GM12892 (cell line): ENCODE measurements around the gene KCNG2.

Experiments used
- DNase-seq: peaks from one replicate; pipeline ENCODE4 v3.0.0; 2011; ENCODE audit not compliant: insufficient read length
- FAIRE-seq: peaks from 2 replicates; lab custom pipeline; 2011; peaks lifted over from hg19 to GRCh38; lab: Jason Lieb, UNC
- POLR2A ChIP-seq: IDR thresholded peaks from 2 replicates; pipeline ENCODE4 v1.6.1; 2011; ENCODE audit warnings: low read depth, low read length, control low read depth
- POLR2AphosphoS5 ChIP-seq: IDR thresholded peaks from 2 replicates; pipeline ENCODE4 v1.6.1; 2011; ENCODE audit warnings: low read depth, low read length, control low read depth
- TAF1 ChIP-seq: IDR thresholded peaks from 2 replicates; pipeline ENCODE4 v1.6.1; 2011; ENCODE audit warnings: low read depth, mild to moderate bottlenecking, control low read depth, low read length, borderline replicate concordance

Gene KCNG2

DNA sequence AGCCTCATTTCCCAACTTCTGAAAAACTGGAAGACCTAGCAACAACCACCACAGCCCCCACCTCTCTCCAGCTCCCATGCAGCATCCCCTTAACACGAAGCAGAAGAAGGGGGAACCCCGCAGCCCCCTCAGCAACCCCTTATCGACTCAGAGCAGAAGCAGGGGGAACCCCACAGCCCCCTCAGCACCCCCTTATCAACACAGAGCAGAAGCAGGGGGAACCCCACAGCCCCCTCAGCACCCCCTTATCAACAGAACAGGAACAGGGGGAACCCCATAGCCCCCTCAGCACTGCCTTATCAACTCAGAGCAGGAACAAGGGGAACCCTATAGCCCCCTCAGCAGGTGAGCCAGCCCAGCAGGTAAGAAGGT, 147.0 kb downstream of the KCNG2 start:
- no peak for FAIRE-seq
- TF ChIP-seq POLR2AphosphoS5 (no peak), TAF1 (no peak), POLR2A (no peak)
- no peak for DNase-seq

- FAIRE-seq (no peak), DNase-seq (no peak)
- no peak; the same call in 1 of the 2 replicates for TF ChIP-seq POLR2A
- TF ChIP-seq POLR2AphosphoS5: no peak
- TF ChIP-seq TAF1: no peak
Observed at GRCh38 chr18:79945118-79946042, 147.6 kb downstream of the KCNG2 start.

DNA sequence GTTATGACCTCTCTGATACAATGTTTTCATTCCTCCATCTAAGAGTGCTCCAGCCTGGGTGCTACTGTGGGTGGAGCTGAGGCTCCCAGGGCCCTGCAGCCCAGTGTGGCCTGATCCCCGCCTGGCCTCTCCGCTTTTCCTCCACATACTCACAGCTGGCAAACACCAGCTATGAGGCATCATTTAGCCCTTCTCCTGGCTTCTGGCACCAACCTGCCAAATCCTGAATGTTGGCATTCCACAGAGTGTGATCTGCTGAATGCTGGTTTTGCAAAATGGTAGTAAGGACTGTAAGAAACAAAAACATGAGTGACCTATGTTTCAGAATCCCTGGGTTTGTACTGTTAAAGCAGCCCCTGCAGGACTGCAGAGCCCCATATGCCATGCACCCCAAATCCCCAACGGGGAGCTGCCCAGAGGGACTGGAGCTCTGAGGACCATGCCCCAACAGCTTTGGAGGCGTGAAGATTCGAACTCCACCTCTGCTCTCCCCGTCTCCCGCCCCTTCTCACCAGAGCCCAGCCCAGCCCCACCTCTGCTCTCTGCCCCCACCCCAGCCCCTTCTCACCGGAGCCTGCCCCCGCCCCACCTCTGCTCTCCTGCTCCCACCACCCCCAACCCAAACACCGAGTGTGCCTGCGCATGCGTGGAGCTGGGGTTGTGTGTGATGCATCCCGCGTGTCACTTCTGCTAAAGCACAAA, 149.5 kb downstream of the KCNG2 start:
- TF ChIP-seq POLR2AphosphoS5: no peak
- no peak for TF ChIP-seq POLR2A
- FAIRE-seq (no peak), DNase-seq (no peak)

DNA sequence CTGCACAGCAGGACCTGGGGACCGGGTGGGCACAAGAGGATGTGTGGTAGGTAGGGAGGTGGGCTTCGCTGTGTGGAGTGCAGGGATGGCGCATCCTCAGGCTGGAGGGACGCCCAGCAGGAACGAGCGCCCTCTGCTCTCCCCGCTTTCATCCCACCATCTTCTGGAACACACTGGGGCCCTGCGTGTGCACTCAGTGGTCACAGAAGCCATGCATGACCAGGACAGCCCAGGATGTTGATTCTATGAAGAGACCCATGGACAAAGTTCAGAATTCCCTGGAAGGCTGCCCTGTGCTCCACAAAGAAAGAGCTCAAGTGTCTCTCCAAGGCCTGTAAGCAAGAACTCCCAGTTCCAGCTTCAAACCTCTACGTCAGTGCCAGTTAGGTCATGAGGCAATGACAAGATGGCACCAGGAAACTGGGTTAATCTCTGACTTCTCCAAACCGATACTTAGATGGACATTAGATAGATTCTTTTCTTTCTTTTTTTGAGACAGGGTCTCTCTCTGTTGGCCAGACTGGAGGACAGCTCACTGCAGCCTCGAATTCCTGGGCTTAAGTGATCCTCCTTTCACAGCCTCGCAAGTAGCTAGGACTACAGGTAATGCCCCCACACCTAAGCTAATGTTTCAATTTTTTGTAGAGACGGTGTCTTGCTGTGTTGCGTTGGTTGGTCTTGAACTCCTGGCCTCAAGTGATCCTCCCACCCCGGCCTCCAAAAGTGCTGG, 150.3 kb downstream of the KCNG2 start:
- FAIRE-seq (no peak), DNase-seq (no peak)
- TF ChIP-seq POLR2AphosphoS5: no peak
- no peak for TF ChIP-seq TAF1
- no peak for TF ChIP-seq POLR2A

DNA sequence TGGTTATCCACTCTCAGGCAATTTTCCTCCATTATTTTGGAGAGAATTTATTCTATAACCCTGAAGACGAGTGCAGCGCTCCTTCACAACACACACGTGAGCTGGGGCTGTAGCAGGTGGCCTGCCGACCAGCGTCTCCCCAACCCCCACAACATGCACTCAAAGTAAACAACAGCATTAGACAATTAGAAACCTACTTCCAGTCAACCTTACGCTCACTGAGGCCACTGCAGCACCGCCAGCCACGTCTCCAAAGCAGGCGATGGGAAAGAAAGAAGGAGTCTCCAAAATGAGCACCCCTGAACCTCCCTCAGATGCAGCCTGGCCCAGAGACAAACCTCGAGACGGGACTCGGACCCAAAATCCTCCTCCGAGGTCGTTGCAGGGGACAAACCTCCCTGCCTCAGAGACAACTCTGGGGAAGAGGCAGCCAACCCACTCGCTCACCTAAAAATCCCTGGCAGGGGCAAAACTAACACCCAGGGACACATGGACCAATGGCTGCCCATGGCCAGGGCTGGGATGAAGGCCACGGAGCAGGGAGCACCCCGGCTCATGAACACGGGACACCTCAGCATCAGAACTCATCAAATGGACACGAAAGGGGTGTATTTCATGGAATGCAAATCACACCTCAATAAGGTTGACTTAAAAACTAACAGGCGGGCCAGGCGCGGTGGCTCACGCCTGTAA, 151.1 kb downstream of the KCNG2 start:
- TF ChIP-seq POLR2AphosphoS5 (no peak), TAF1 (no peak), POLR2A (no peak)
- FAIRE-seq (no peak), DNase-seq (no peak)
